Esophagus squamous epithelium (tissue), 5 donors: ENCODE data around the gene FKBP14. TPM values are rescaled to one million over a fixed set of nuclear protein-coding genes. Genes with fewer than 3 reads are reported as not detected.

Experiments
- DNase-seq: peaks from one replicate; lab custom pipeline; 2025; lab: John Stamatoyannopoulos, UW
- H3K27ac ChIP-seq, 4 donors: fragments of 200-600 bp; sonication (generic); one replicate each; pipeline ENCODE4 v1.5.1; 2016 to 2019; ENCODE audit warnings: mild to moderate bottlenecking in 1 of 4
- H3K27me3 ChIP-seq, 4 donors: fragments of 200-600 bp; sonication (generic); 1 replicate in 3 of 4; 2 replicates in 1 of 4; pipeline versions ENCODE4 v1.5.1 to v1.6.0; 2017 to 2021; ENCODE audit warnings: antibody characterized with exemption in 1 of 4
- H3K36me3 ChIP-seq, 3 donors: fragments of 200-600 bp; sonication (generic); one replicate each; pipeline ENCODE4 v1.5.1; 2016 to 2019
- H3K4me1 ChIP-seq, 3 donors: fragments of 200-600 bp; sonication (generic); one replicate each; pipeline ENCODE4 v1.5.1; 2017 to 2019
- H3K4me3 ChIP-seq, 4 donors: fragments of 200-600 bp; sonication (generic); 1 replicate in 3 of 4; 2 replicates in 1 of 4; pipeline ENCODE4 v1.5.1; 2016 to 2019; ENCODE audit warnings: mild to moderate bottlenecking in 2 of 4, moderate library complexity in 1 of 4
- H3K9me3 ChIP-seq, 3 donors: fragments of 200-600 bp; sonication (generic); one replicate each; pipeline ENCODE4 v1.5.1; 2016 to 2019
- POLR2A ChIP-seq, 4 donors: fragments of 450-650 bp; IDR thresholded peaks; one replicate each; pipeline ENCODE4 v1.6.1; 2017; ENCODE audit warnings: antibody characterized with exemption in 4 of 4, mild to moderate bottlenecking in 4 of 4, moderate library complexity in 3 of 4
- WGBS, 2 donors: methylation state at CpG; one replicate each; pipeline ENCODE4 v1.1.5; 2018; 5-methylcytosine and 5-hydroxymethylcytosine counted together
- intact Hi-C: fragments of 100-400 bp; cut with DNase I; formaldehyde crosslinking; loops from one replicate; pipeline ENCODE4 v1.15.0; 2022
- total RNA-seq, 4 donors: library from RNA; depleted of rRNA; stranded (reverse); fragments of >200 nt; gene quantifications; one replicate each; pipeline ENCODE4 v1.1.0, GENCODE V29; 2016
- TF ChIP-seq, protein P1 (sequence below), 6 experiments: fragments of 450-650 bp in 4 of 6; fragments of 200-600 bp in 2 of 6; sonication (generic) in 2 of 6; IDR thresholded peaks; one replicate each; pipeline ENCODE4 v1.5.1; 2016 to 2019; ENCODE audit warnings: antibody characterized with exemption in 6 of 6, mild to moderate bottlenecking in 4 of 6, moderate library complexity in 4 of 6
- donor health status: DM: yes; HTN: yes; CAD: no.

Gene FKBP14
- total RNA-seq, 4 donors from 2014 or later, result 3.3 to 8.0 (median 7.5) TPM

DNA sequence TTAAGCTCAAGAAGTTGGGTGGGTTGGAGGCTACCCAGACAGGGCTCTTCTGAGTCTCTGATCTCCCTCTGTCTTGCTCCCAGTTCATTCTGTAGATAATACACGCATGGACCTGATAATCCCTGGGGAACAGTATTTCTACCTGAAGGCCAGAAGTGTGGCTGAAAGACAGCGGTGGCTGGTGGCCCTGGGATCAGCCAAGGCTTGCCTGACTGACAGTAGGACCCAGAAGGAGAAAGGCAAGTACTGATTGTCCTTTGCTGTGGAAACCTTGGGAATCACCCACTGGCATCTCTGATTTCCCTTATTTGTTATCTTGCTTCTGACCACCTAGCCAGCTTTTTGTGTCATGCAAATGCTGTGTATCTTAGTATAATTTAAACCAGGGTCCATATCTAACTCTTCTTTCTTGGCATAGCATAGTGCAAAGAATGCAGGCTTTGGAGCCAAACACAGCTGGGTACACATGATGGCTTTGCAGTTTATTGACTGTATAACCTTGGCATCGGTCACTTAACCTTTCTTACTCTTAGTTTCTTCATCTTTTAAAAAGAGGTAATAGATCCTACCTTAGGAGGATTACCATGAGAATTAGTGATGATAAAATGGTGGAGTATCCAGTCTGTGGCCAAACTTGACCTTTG, 19.7 kb upstream of the FKBP14 start:
- intact Hi-C loops, result no loop called here
- no peaks in the 10 kb centered on the region for H3K27me3 ChIP-seq
- peaks cover 0 to 60% (median 7%) of the 10 kb centered on the region in 3 donors for H3K36me3 ChIP-seq
- no peaks in the 10 kb centered on the region for H3K4me1 ChIP-seq
- H3K4me3 ChIP-seq, result no peak overlapping the region
- no peaks in the 10 kb centered on the region for H3K9me3 ChIP-seq
- no peak overlapping the region for H3K27ac ChIP-seq
- 93 to 94% methylated on average over 2 to 3 of the region's 3 CpGs for WGBS, 2 donors
- TF ChIP-seq, protein P1, sequence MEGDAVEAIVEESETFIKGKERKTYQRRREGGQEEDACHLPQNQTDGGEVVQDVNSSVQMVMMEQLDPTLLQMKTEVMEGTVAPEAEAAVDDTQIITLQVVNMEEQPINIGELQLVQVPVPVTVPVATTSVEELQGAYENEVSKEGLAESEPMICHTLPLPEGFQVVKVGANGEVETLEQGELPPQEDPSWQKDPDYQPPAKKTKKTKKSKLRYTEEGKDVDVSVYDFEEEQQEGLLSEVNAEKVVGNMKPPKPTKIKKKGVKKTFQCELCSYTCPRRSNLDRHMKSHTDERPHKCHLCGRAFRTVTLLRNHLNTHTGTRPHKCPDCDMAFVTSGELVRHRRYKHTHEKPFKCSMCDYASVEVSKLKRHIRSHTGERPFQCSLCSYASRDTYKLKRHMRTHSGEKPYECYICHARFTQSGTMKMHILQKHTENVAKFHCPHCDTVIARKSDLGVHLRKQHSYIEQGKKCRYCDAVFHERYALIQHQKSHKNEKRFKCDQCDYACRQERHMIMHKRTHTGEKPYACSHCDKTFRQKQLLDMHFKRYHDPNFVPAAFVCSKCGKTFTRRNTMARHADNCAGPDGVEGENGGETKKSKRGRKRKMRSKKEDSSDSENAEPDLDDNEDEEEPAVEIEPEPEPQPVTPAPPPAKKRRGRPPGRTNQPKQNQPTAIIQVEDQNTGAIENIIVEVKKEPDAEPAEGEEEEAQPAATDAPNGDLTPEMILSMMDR (IDR thresholded peaks at IDR 0.05), result no peak
- TF ChIP-seq POLR2A (IDR thresholded peaks at IDR 0.05), result no peak
- no peak for DNase-seq

GRCh38 chr7:30041526-30042269, 15.2 kb upstream of the FKBP14 start:
- no peak overlapping the region for H3K4me3 ChIP-seq
- no peak overlapping the region for H3K27ac ChIP-seq
- TF ChIP-seq POLR2A (IDR thresholded peaks at IDR 0.05), result no peak
- TF ChIP-seq, protein P1 (IDR thresholded peaks at IDR 0.05), result no peak
- peaks cover 0 to 18% (median 3%) of the 10 kb centered on the region in 3 donors for H3K36me3 ChIP-seq
- peaks cover 0 to 10% (median 0%) of the 10 kb centered on the region in 3 donors for H3K4me1 ChIP-seq
- 95 to 98% methylated on average over 3 to 4 of the region's 4 CpGs for WGBS, 2 donors
- intact Hi-C loops, result no loop called here
- H3K27me3 ChIP-seq, result no peaks in the 10 kb centered on the region
- H3K9me3 ChIP-seq, result no peaks in the 10 kb centered on the region
- no peak for DNase-seq

DNA sequence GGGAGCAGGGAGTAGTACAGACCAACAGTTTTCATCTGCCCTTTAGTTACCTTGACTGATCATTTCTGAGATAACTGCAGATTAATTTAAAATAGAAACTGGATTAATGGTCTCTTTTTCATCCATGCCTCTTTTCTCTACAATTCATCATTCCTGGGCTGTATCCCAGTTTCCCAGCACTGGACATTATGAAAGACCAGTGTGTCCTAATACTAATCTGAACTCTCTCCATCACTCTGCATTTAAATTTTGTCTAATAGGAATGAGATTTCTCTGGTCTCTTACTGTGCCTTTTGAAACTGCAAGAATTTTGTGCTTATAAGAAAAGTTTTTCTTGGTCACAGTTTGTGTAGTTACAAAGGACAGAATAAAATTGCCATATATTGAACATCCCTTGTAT, 14.4 kb upstream of the FKBP14 start:
- intact Hi-C loops, result no loop called here
- no peaks in the 10 kb centered on the region for H3K9me3 ChIP-seq
- H3K36me3 ChIP-seq, result peaks cover 0 to 10% (median 0%) of the 10 kb centered on the region in 3 donors
- no peak overlapping the region for H3K4me3 ChIP-seq
- no peaks in the 10 kb centered on the region for H3K27me3 ChIP-seq
- no peak for TF ChIP-seq POLR2A (IDR thresholded peaks at IDR 0.05)
- peak overlapping the region in 2 of 4 donors; percentile 30 to 38 for H3K27ac ChIP-seq
- DNase-seq, result no peak
- peaks cover 0 to 10% (median 0%) of the 10 kb centered on the region in 3 donors for H3K4me1 ChIP-seq

DNA sequence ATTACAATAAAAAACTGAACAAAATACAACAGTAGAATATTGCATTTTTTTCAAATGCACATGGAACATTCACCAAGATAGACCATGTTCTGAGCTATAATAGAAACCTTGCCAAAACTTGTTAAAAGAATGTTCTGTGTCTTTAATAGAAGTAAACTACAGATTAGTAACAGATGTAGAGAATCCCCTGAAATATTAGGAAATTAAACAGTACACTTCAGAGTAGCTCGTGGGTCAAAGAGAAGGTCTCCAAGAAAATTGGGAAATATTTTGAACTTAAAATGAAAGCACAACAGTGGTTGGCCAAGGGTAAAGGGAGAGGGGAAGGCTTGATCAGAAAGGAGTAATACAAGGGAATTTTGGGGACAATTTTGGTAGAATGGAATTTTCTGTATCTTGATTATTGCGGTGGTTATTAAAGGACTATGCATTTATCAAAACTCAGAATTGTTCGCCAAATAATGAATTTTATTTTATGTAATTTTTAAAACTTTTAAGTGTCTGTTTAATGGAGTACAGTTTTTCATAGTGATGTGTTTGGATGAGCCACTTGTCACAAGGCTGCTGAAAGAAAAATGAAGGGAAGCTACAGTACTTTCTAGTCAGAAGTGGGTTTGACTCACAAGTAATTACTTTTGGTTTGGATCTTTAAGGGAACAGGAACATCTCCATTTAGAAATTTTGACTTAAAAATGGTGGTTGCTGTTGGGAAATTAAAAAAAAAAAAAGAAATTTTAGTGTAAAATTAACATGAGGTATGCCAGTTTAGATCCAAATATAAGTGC, 11.9 kb upstream of the FKBP14 start:
- H3K27me3 ChIP-seq, result no peaks in the 10 kb centered on the region
- TF ChIP-seq POLR2A (IDR thresholded peaks at IDR 0.05), result no peak
- TF ChIP-seq, protein P1 (IDR thresholded peaks at IDR 0.05), result no peak
- WGBS, 2 donors, result 77 to 78% methylated on average over 3 of the region's 3 CpGs
- H3K27ac ChIP-seq, result peak overlapping the region in 1 of 4 donors; percentile 31
- intact Hi-C loops, result no loop called here
- no peak overlapping the region for H3K4me3 ChIP-seq
- DNase-seq, result no peak
- H3K36me3 ChIP-seq, result no peaks in the 10 kb centered on the region
- H3K4me1 ChIP-seq, result peaks cover 0 to 10% (median 0%) of the 10 kb centered on the region in 3 donors
- H3K9me3 ChIP-seq, result no peaks in the 10 kb centered on the region

DNA sequence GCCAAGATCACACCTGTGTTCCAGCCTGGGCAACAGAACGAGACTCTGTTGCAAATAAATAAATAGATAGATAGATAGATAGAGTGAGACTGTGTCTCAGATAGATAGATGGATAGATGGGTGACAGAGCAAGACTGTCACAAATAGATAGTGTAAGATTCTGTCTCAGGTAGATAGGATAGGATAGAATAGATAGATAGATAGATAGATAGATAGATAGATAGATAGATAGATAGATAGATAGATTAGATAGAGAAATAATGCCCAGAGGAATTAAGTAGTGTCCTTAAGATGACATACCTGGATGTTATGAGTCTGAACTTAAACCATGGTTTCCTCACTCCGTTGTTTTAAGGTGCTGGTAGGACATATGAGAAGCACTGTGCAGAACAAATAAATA, 9.7 kb upstream of the FKBP14 start:
- Histone ChIP-seq H3K27me3 (no peaks in the 10 kb centered on the region), H3K4me1 (peaks cover 0 to 17% (median 0%) of the 10 kb centered on the region in 3 donors), H3K36me3 (no peaks in the 10 kb centered on the region), H3K9me3 (no peaks in the 10 kb centered on the region), H3K27ac (no peak overlapping the region), H3K4me3 (no peak overlapping the region)
- DNase-seq, result no peak
- intact Hi-C loops, result no loop called here
- TF ChIP-seq POLR2A (IDR thresholded peaks at IDR 0.05), result no peak
- TF ChIP-seq, protein P1 (IDR thresholded peaks at IDR 0.05), result no peak
- 54 to 98% methylated on average over 2 of the region's 2 CpGs for WGBS, 2 donors
